GM18499 (cell line): Measurements from ENCODE around the gene CACNA1H.
"Not testable (repeated sequence)": the region's sequence is repeated elsewhere in the genome, so short reads cannot be mapped to it uniquely, and the experiment has no call there.

Source experiments
- ATAC-seq: cut with Tn5 transposase; IDR thresholded peaks from one replicate; pipeline ENCODE4 v1.9.1; 2021; ENCODE audit warnings: moderate number of reproducible peaks; ENCODE audit not compliant: insufficient read depth, unreplicated experiment

Gene CACNA1H

DNA sequence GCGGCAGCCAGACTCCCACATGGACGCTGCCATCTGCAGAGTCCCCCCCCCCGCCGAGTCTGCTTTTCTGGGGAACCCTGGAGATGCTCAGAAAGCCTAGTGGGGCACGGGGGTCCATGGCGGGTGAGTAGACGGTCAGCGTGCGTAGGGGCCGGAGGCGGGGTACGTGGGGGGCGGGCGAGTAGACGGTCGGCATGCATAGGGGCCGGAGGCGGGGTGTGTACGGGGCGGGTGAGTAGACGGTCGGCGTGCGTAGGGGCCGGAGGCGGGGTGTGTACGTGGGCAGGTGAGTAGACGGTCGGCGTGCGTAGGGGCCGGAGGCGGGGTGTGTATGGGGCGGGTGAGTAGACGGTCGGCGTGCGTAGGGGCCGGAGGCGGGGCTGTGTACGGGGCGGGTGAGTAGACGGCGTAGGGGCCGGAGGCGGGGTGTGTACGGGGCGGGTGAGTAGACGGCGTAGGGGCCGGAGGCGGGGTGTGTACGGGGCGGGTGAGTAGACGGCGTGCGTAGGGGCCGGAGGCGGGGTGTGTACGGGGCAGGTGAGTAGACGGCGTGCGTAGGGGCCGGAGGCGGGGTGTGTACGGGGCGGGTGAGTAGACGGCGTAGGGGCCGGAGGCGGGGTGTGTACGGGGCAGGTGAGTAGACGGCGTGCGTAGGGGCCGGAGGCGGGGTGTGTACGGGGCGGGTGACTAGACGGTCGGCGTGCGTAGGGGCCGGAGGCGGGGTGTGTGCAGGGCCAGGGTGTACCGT is 32.7 kb downstream of the CACNA1H start:
- not testable (repeated sequence) for ATAC-seq

DNA sequence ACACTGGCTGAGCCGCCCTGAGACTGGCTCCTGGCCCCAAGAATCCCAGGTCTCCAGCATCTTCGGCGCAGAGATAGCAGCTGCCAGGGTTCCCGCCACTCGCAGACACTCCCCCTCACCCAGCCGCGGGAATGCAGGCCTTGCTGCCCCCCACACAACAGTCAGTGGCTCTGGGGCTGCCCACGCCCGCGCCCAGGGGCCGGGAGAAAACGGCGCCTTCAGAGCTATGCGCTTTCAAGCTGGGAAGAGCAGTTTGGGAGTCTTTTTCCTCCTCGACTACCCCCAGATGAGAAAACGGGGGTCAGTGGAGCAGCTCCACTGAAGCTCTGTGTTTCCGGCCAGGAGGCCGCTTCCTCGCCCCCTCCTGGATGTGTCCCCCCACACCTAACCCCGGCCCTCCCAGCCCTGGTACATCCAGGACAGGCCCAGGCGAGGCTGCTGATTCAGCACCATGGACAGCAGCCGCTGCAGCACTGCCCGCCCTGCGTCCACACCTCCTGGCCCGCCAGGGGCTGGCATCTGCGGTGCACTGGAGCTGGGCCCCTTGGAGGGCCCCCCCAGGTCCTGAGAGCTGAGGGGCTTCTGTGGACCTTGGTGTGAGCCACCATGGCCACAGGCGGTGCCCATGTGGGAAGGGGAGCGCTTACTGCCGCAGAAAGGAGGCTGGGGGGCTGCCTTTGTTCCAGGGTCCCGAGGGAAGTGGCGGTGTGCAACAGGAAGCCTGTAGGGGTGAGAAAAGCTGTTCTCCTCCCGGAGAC is 35.7 kb downstream of the CACNA1H start:
- no peak for ATAC-seq

DNA sequence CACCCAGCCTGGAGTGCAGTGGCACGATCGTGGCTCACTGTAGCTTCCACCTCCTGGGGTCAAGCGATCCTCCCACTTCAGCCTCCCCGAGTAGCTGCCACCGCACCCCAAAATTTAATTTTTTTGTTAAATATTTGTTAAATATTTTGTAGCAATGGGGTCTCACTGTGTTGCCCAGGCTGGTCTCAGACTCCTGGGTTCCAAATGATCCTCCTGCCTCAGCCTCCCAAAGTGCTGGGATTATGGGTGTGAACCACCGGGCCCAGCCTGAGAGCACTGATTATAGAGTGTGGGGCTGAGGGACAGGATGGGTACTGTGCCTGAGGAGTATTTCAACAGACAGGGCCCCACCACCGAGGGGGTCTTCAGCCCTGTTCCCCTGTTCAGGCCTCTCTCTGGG is 36.5 kb downstream of the CACNA1H start:
- no peak for ATAC-seq

DNA sequence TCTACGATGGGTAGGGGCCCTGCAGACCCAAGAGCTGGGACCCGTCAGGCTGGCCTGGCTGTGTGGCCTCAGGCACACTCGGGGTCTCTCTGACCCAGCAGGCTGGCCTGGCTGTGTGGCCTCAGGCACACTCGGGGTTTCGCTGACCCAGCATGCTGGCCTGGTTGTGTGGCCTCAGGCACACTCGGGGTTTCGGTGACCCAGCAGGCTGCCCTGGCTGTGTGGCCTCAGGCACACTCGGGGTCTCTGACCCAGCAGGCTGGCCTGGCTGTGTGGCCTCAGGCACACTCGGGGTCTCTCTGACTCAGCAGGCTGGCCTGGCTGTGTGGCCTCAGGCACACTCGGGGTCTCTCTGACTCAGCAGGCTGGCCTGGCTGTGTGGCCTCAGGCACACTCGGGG is 37.9 kb downstream of the CACNA1H start:
- ATAC-seq = not testable (repeated sequence)

DNA sequence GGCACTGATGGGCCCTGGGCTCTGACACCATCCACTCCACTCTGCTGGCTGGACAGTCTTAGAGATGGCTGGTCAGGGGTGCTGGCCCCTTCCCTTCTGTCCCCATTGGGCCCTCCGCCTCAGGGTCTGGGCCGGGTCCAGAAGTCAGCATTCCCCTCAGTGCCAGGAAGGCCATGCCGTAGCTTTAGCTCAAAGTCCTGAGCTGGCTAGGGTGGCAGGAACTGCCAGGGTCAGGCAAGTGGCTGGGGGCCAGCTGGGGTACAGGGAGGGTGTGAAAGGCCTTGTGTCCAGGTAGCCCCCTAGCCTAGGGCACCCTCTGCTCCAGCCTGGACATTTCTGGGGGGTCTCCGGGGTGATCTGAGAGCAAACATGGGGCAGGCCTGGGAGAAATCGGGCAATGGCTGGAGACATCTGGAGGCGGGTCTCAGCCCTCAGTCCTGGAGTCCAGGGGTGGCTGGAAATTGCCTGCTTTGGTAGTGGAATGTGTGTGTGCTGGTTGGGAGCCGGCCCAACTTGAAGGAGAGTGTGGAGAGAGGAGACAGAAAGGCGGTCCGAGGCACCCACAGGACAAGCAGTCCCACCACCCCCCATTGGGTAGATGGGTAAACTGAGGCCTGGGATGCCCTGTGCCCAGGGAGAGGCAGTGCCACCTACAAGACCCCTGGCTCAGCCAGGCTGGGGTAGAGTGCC is 39.6 kb downstream of the CACNA1H start:
- no peak for ATAC-seq

DNA sequence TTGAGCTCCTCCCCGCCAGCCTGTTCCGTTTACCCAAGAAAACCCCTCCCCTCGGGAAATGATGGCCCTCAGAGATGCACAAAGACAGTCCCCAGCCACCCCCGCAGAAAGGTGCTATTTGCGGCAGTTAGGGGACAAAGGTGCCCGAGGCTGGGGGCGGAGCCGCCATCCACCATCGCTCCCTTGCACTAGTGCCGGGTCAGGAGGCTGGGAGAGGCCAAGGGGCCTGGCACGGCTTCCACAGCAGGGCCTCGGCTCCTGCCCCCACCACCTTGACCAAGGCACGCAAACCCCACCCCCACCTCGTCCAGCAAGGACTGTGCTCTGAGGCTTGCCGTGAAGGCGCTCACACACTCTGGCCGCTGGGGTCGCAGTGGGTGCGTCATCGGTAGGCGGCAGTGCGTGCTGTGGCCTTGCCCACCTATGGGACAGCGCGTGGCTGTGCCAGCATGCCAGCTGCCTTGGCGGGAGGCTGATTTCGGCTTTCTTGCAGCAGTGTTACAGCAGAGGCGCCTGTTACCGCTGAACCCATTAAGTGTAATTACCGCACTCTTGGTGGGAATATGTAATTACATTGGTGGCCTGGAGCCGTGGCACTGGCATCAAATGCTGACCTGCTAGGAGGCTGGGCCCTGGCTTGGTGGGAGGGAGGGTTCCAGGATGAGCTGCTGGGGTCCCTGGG is 40.4 kb downstream of the CACNA1H start:
- ATAC-seq = no peak

DNA sequence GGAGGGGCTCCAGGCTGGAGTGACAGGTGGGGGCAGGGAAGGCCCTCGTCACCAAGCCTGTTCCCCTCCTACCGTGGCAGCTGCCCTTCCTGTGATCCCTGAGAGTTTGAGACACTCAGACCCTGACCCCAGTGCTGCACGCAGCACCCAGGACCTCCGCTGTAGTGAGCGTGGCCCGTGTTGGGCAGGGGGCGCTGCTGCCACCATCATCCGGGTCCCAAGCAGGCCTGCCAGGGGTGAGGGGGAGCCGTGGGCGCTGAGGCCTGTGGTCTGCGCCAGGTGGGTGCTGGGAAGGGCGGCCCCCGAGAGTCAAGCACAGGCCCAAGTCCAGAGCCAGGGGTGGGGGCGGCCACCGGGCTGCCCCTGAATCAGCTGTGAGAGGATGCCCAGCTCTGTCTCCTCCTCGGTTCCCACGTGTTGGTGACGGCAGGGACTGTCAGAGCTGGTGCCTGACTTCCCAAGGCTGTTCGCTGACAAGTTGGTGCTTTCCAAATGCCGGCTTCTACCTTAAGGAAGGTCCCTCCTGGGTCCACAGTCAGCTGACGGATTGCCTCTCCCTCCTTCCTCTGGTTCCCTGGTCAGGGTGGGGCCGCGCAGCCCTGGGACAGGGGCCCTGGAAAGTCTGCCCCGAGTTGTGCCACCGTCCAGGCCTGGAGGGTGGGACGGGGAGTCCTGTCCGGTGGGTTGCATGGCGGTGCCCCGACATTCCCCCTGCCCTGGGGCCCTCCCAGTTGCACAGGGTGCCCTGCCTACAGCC is 41.1 kb downstream of the CACNA1H start:
- no peak for ATAC-seq

DNA sequence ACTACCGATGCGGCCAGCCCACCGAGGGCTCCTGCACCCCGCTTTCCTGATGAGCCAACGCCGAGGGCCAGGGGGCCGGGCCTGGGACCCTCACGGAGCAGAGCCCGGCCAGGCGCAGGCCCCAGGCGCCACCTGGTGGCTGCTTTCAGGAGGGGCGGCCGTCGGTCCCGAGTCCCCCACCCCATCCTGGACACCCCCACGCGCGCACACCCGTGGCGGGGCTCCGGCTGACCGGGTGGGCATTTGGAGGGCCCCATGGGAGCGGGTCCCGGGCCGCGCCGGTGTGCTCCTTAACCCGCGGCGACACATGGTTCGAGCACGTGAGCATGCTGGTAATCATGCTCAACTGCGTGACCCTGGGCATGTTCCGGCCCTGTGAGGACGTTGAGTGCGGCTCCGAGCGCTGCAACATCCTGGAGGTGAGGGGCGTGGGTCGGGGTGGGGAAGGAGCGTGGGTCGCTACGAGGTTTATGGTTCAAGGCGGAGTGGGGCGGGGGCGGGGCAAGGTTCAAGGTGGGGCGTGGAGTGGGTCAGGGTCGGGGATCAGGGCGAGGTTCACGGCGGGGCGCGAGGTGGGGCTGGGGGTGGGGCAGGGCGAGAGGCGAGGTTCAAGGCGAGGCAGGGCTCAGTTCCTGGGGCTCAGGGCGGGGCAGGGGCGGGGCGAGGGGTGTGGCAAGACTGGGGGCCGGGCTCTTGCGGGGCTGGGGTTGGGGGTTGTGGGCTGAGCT is 41.9 kb downstream of the CACNA1H start:
- ATAC-seq = no peak

DNA sequence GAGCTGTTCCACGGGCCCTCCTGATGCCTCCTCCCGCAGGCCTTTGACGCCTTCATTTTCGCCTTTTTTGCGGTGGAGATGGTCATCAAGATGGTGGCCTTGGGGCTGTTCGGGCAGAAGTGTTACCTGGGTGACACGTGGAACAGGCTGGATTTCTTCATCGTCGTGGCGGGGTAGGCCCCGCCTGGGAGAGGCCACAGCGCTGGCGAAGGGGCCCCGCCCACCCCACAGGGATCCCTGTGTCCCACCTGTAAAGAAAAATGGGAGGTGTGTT is 42.4 kb downstream of the CACNA1H start:
- ATAC-seq = no peak

DNA sequence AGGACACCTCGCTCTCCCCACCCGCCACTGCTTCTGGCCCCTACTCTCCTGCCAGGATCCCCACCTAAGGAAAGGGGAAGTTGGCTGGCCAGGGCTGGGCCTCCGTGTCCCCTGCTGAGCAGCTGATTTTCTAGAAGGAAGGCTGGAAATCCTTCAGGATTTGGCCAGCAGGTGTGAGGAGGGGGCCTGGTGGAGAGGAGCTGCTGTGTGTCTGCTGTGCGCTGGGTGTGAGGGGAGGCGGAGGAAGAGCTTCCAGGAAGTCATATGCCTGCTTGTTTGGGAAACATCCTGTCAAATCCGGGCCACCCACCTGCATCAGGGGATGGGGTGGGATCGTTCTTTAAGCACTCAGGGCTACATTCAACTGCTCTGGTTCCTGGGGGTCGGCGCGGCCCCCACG is 43.6 kb downstream of the CACNA1H start:
- no peak for ATAC-seq

DNA sequence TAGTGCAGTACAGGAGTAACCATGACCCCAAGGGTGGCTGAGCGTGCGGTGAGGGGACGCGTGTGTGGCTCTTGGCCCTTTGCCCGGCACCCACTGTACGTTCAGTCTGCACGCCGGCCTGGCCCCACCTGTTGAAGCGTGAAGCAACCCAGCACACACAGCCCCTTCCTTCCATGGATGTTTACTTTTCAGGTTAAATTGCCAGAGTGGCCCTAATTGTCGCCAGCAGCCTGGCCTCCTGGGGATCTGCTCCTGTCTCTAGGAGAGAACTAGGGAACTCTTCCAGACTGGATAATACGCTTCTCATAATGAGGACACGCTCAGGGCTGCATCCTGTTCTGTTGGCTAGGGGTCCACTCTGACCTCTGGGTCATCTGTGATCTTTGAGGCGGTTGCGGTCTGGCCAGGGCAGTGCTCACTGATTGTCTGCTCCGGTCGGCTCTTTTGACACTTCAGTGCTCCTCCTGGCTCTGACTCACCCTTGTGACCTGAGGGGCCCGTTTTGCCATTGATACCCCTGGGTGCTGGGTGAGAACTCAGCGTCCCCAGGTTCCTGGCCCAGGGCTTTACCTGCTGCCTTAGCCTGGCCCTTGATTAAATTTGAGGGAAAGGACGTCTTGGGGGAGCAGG is 44.4 kb downstream of the CACNA1H start:
- ATAC-seq = no peak

DNA sequence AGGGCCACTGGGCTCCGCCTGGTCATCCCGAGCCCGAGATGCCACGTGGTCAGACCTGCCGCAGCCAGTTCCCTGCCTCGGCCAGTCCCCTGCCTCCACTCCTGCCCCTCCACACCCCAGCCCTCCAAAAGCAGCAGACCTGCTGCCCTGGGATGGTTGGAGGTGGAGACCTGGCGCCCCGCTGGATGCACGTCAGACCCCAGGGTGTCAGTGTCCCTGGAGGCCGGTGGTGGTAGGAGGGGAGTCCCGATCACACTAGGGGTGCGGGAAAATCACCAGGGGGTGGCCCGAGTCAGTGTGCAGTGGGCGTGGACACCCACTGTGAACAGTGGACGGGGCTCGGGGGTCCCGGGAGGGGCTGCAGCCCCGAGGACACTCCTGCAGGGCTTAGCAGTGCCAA is 45.3 kb downstream of the CACNA1H start:
- no peak for ATAC-seq

DNA sequence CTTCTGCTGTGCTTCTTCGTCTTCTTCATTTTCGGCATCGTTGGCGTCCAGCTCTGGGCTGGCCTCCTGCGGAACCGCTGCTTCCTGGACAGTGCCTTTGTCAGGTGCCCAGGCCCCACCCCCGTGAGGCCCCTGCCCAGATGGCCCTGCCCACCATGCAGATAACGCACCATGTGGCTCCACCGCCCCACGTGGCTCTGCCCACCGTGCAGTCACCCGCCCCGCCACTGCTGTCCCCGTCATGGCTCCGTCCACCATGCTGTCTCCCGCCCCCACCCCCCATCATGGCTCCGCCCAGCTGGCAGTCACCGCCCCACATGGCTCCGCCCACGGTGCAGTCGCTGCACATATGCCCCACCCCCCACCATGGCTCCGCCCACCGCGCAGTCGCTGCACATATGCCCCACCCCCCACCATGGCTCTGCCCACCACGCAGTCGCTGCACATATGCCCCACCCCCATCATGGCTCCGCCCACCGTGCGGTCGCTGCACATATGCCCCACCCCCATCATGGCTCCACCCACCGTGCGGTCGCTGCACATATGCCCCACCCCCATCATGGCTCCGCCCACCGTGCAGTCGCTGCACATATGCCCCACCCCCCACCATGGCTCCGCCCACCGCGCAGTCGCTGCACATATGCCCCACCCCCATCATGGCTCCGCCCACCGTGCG is 45.9 kb downstream of the CACNA1H start:
- not testable (repeated sequence) for ATAC-seq

DNA sequence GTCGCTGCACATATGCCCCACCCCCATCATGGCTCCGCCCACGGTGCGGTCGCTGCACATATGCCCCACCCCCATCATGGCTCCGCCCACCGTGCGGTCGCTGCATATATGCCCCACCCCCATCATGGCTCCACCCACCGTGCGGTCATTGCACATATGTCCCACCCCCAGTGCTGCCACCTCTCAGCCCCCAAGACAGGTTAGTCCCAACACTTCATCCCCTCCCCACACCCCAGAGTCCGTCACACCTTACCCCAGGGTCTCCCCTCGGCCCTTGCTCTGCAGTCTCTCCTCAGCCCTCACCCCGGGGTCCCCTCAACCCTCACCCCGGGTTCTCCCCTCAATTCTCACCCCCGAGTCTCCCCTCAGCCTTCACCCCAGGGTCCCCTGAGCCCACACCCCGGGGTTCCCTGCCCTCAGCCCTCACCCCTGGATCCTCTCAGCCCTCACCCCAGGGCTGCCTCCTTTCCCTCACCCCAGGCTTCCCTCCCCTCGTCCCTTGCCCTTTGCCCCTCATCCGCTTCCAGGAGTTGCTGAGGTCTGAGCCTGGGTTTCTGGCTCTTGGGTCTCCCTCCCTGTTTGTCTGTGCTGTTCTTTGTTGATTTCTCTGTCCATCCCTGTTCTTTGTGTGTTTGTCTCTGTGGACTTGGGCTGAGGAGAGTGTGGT is 46.6 kb downstream of the CACNA1H start:
- ATAC-seq = no peak

DNA sequence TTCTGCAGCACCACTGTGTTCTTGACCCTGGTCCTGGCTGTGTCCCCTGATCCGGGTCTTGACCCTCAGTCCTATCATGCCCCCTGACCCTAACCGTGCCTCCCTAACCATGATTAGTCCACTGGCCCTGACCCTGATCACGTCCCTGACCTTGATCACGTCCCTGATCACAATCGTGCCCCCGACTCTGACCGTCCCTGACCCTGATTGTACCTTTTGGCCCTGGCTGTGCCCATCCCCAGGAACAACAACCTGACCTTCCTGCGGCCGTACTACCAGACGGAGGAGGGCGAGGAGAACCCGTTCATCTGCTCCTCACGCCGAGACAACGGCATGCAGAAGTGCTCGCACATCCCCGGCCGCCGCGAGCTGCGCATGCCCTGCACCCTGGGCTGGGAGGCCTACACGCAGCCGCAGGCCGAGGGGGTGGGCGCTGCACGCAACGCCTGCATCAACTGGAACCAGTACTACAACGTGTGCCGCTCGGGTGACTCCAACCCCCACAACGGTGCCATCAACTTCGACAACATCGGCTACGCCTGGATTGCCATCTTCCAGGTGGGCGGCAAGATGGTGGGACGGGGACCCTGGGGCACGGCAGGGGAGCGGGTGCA is 47.2 kb downstream of the CACNA1H start:
- no peak for ATAC-seq

DNA sequence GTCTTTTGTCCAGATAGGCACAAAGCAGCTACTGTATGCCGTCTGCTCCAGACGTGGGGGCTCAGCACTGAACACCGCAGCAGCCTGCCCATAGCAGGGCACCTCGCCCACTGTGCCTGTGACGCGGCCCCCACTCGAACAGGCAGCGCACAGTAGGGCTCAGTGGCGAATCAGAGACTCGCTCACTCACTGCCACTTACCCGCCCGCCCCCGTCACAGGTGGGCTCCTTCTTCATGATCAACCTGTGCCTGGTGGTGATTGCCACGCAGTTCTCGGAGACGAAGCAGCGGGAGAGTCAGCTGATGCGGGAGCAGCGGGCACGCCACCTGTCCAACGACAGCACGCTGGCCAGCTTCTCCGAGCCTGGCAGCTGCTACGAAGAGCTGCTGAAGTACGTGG is 48.5 kb downstream of the CACNA1H start:
- ATAC-seq = no peak

DNA sequence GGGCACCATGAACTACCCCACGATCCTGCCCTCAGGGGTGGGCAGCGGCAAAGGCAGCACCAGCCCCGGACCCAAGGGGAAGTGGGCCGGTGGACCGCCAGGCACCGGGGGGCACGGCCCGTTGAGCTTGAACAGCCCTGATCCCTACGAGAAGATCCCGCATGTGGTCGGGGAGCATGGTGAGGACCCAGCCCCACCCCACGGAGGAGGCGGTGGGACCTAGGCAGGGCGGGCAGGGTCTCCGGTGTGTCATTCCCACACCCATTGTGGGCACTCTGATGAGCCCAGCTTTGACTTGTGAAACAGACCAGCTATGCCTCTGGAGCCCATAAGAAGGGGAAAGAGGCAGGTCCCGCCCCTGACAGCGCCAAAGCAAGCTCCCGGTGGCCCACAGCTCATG is 49.4 kb downstream of the CACNA1H start:
- ATAC-seq = no peak

DNA sequence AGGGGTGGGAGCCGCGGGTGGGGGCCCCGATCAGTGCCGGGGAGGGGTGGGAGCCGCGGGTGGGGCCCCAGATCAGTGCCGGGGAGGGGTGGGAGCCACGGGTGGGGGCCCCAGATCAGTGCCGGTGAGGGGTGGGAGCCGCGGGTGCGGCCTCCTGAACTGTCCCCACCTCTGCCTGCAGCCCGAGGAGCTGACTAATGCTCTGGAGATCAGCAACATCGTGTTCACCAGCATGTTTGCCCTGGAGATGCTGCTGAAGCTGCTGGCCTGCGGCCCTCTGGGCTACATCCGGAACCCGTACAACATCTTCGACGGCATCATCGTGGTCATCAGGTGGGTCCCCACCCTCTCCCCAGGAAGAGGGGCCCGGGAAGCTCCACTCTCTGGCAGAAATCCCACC is 52.0 kb downstream of the CACNA1H start:
- no peak for ATAC-seq
